ENCODE data around the gene COL27A1. TPM values are rescaled to one million over a fixed set of nuclear protein-coding genes. Genes with fewer than 3 reads are reported as not detected.

Gene COL27A1
- total RNA-seq, 4 donors from 2014 or later, result 1.0 to 5.7 (median 3.3) TPM

DNA sequence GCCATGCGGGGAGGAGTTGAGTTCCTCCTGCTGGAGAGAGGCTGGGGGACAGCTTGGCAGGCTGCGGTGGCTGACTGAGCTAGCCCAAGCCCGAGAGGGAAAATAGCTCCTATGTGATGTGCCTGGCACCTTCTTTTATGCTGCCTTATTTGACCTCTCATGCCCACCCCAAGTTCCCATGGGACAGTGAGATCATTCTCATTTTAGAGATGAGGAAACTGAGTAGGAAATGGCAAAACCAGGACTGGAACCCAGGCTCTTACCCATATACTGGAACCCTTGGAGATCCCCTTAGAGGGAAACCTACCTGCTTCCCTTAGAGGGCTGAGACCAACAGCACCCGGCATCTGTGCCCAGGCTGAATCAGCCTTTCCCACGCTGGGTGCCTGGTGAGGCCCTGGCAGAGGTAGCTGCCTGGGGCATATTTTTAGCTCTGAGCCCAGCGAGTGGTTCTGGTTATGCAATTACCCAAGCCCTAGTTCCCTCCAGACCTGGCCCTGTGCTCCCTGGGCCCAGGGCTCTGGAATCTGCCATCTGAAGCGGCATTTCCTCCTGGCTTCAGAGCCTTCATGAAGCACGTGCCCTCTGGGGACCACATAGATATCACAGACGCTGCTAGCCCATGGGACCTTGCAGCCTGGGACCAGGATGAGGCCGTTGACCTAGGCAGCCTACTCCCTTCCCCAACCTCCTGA, 23.6 kb downstream of the COL27A1 start:
- ATAC-seq, result peak; percentile 60
- 72 to 90% methylated on average over 2 to 3 of the region's 10 CpGs for WGBS, 2 donors (ENCODE audit: low coverage in 1 of 2)
- no peak for TF ChIP-seq EP300 (IDR thresholded peaks at IDR 0.05)
- peak; percentile 44 for TF ChIP-seq POLR2AphosphoS5 (IDR thresholded peaks at IDR 0.05)
- H3K36me3 ChIP-seq, result no peaks in the 10 kb centered on the region
- peak overlapping the region in 3 of 4 donors; percentile 32 to 50 (median 48) for H3K27ac ChIP-seq
- H3K9me3 ChIP-seq, result no peaks in the 10 kb centered on the region
- H3K27me3 ChIP-seq, result no peaks in the 10 kb centered on the region
- H3K4me1 ChIP-seq, result peaks cover 0 to 76% (median 39%) of the 10 kb centered on the region in 3 donors
- no peak overlapping the region for H3K4me3 ChIP-seq

DNA sequence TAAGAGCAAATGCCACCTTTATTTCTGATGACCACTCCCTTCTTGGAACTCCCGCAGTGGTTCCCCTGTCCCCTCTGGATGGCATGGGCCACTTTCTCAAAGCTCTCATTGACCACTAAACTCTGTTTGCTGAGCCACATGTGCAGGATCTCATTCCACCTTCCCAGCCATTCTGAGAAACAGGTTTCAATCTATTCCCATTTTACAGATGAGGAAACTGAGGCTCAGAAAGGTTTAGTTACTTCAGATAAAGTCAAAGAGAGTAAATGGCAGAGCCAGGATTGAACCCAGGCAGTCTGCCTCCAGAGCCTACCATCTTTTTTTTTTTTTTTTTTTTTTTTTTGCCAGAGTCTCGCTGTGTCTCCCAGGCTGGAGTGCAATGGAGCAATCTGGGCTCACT, 24.2 kb downstream of the COL27A1 start:
- WGBS, 2 donors (ENCODE audit: low coverage in 1 of 2), result 90% methylated on average over 2 of the region's 2 CpGs; no CpG with 5 or more reads in 1 of the 2 donors
- H3K27ac ChIP-seq, result peak overlapping the region in 2 of 4 donors; percentile 48 to 50
- H3K4me1 ChIP-seq, result peaks cover 0 to 70% (median 39%) of the 10 kb centered on the region in 3 donors
- H3K27me3 ChIP-seq, result no peaks in the 10 kb centered on the region
- H3K4me3 ChIP-seq, result no peak overlapping the region
- TF ChIP-seq POLR2A (IDR thresholded peaks at IDR 0.05) (no peak), EP300 (IDR thresholded peaks at IDR 0.05) (no peak), POLR2AphosphoS5 (IDR thresholded peaks at IDR 0.05) (no peak)
- TF ChIP-seq, protein P1, sequence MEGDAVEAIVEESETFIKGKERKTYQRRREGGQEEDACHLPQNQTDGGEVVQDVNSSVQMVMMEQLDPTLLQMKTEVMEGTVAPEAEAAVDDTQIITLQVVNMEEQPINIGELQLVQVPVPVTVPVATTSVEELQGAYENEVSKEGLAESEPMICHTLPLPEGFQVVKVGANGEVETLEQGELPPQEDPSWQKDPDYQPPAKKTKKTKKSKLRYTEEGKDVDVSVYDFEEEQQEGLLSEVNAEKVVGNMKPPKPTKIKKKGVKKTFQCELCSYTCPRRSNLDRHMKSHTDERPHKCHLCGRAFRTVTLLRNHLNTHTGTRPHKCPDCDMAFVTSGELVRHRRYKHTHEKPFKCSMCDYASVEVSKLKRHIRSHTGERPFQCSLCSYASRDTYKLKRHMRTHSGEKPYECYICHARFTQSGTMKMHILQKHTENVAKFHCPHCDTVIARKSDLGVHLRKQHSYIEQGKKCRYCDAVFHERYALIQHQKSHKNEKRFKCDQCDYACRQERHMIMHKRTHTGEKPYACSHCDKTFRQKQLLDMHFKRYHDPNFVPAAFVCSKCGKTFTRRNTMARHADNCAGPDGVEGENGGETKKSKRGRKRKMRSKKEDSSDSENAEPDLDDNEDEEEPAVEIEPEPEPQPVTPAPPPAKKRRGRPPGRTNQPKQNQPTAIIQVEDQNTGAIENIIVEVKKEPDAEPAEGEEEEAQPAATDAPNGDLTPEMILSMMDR (IDR thresholded peaks at IDR 0.05), result no peak
- H3K36me3 ChIP-seq, result no peaks in the 10 kb centered on the region
- ATAC-seq, result no peak
- H3K9me3 ChIP-seq, result no peaks in the 10 kb centered on the region

DNA sequence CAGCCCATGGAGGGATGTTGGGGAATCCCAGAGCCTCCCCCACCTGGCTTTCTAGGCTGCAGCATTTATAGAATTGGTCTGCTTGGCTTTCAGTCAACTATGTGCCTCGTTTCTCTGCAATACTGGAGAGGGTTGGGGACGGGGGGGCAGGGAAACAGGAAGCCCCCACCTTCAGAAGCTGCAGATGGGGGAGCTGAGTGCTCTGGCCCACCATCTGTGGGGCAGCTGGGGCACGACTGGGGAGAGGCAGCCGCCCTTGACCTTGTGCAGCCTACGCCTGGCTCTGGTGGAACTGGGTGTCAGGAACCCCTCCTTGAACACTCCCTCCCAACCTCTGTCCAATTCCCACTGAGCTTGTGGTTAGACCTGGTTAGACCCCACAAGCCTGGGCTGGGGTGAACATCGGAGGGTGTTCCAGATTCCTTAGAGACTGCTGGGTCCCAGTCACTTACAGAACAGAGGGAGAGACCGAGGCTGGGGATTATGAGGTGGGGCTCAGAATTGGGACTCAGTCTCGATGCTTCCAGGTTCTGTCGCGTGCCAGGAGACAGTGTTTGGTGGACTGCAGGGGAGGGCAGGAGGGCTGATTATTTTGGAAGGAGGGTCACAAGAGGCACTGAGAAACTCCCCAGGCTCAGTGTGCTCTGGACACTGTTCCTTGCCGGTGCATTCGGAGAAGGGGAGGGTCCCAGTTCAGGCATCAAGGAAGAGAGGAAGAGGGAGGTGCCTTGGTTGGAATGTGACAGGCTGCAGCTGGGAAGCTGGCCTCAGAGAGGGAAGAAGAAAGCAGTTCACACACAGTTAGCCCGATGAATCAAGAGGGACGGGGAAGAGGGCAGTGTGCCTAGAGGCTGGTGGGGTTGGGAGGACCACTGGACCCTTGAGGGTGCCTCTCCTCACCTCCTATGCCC, 25.6 kb downstream of the COL27A1 start:
- Histone ChIP-seq H3K27ac (peak overlapping the region in 3 of 4 donors; percentile 54 to 59 (median 58)), H3K4me1 (peaks cover 0 to 57% (median 39%) of the 10 kb centered on the region in 3 donors)
- WGBS, 2 donors (ENCODE audit: low coverage in 1 of 2), result 32 to 37% methylated on average over 7 to 8 of the region's 14 CpGs

DNA sequence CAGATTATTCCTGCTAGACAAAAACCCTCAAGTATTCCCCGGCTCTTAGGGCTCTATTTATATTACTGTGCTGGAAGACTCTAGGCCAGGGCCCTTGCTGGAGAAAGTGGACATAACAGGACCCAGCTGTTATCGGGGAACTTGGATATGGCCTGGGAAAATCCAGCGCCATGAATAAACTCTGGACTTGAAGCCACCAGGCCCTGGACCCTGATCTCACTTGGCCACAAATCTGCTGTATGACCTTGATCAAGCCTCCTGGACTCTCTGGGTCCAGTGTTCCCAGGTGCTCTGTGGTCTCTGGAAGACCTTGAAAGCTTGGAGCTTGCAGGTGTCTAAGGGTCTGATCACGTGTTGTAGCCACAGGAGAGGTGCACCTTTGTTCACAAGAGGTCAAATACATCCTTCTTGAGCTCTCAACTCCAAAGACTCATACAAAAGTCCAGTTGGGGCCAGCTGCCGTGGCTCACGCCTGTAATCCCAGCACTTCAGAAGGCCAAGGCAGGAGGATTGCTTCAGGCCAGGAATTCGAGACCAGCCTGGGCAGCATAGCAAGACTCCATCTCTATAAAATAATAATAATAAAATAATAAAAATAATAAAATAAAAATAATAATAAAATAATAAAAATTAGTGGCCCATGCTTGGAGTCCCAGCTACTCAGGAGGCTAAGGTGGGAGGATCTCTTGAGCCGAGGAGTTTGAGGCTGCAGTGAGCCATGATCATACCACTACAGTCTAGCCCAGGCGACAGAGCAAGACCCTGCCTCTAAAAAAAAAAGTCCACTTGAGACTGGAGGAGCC, 26.5 kb downstream of the COL27A1 start:
- Histone ChIP-seq H3K4me1 (peaks cover 0 to 55% (median 33%) of the 10 kb centered on the region in 3 donors), H3K9me3 (no peaks in the 10 kb centered on the region), H3K4me3 (no peak overlapping the region), H3K36me3 (no peaks in the 10 kb centered on the region), H3K27me3 (no peaks in the 10 kb centered on the region), H3K27ac (peak overlapping the region in 3 of 4 donors; percentile 54 to 59 (median 58))
- no peak for TF ChIP-seq EP300 (IDR thresholded peaks at IDR 0.05)
- no peak for TF ChIP-seq POLR2AphosphoS5 (IDR thresholded peaks at IDR 0.05)
- TF ChIP-seq, protein P1 (IDR thresholded peaks at IDR 0.05), result no peak
- TF ChIP-seq POLR2A (IDR thresholded peaks at IDR 0.05), result no peak
- ATAC-seq, result peak; percentile 60
- 33 to 53% methylated on average over 3 to 7 of the region's 9 CpGs for WGBS, 2 donors (ENCODE audit: low coverage in 1 of 2)

More for the DNA sequence above, 25.6 kb downstream of the COL27A1 start:
- Histone ChIP-seq H3K27me3 (no peaks in the 10 kb centered on the region), H3K36me3 (no peaks in the 10 kb centered on the region), H3K4me3 (no peak overlapping the region), H3K9me3 (no peaks in the 10 kb centered on the region)
- TF ChIP-seq, protein P1 (IDR thresholded peaks at IDR 0.05), result no peak
- TF ChIP-seq EP300 (IDR thresholded peaks at IDR 0.05) (no peak), POLR2A (IDR thresholded peaks at IDR 0.05) (no peak), POLR2AphosphoS5 (IDR thresholded peaks at IDR 0.05) (no peak)
- ATAC-seq, result peak; percentile 65
